HG03108 (cell line): ENCODE data around the gene PUS3.
A peak's percentile ranks its signal among the peaks of the same experiment; 100 is the strongest.

Experiments used
- ATAC-seq: cut with Tn5 transposase; IDR thresholded peaks from one replicate; pipeline ENCODE4 v1.9.1; 2021; ENCODE audit warnings: moderate library complexity; ENCODE audit not compliant: unreplicated experiment

PUS3 gene, protein sequence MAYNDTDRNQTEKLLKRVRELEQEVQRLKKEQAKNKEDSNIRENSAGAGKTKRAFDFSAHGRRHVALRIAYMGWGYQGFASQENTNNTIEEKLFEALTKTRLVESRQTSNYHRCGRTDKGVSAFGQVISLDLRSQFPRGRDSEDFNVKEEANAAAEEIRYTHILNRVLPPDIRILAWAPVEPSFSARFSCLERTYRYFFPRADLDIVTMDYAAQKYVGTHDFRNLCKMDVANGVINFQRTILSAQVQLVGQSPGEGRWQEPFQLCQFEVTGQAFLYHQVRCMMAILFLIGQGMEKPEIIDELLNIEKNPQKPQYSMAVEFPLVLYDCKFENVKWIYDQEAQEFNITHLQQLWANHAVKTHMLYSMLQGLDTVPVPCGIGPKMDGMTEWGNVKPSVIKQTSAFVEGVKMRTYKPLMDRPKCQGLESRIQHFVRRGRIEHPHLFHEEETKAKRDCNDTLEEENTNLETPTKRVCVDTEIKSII

DNA sequence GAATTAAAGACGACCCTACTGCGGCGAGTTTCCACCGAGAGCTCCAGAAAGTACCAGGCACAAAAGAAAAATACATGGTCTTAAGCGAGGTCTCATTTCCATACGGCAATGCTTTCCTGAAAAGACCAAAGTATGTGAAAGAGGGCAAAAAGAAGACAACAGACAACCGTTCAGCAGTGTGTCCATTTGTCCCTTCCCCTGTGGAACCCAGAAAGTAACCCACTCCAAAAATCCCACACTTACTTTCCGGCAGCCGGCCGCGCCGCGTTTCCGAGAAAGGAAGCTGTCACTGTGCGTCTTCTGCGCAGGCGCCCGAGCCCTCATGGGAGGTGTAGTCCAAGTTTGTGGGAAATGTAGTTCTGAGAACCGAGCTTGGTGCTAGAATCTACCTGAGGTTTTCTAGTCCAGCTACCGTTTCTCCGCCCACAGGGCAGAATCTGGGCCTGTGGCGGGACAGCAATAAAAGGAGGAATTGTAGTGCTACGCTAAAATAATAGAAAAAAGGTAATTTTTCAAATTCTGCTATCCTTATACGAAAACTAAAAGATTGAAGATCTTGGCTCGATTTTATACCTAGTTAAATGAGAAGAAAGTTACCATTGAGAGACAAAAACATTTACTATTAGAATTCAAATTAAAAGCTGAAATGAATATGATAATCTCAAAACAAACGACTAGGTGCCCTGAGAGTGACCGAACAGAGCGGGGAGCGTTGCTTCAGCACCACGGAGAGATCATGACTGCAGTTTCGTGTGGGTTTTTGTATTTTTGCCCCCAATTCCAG, at the start of gene PUS3:
PUS3 (minus strand) TSS at position 280 of the 784 bp plus-strand sequence. CDS start 6,922 bp downstream, outside the sequence.
- ATAC-seq: peak; percentile 96

DNA sequence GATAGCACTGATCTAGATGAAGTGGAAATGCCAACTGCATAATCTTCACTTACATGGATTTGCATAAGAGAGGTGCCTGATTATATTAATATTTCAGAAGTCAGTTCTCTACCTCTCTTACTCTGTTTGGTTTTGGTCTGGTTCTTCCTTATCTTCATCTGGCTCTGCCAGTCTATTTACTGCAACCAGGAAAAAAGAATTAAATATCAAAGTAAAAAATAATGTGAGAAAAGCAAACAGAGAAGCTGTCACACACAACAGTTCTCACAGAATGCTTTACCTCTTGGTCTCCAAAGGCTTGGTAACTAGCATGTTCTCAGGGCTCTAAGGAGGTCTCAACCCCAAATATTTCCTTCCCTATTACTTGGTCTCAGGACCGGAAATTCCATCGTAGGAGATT, 49.6 kb upstream of the PUS3 start:
- ATAC-seq: no peak

DNA sequence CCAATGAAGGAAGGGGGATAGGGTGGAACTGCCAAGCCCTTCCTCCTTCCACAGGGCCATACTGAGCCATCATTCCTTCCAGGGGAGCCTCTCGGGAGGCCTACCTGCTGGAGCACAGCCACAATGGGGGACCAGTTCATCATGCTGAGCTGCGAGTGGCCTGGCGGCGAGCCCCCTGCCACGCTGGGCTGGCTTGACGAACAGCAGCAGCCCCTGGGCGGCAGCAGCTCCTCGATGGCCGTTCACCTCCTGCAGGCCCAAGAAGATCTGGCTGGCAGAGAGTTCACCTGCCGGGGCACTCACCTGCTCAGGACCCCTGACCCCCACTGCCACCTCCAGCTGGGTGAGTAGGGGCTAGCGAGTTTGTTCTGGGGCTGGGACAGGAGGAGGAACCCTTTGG, 48.7 kb upstream of the PUS3 start:
- no peak for ATAC-seq

DNA sequence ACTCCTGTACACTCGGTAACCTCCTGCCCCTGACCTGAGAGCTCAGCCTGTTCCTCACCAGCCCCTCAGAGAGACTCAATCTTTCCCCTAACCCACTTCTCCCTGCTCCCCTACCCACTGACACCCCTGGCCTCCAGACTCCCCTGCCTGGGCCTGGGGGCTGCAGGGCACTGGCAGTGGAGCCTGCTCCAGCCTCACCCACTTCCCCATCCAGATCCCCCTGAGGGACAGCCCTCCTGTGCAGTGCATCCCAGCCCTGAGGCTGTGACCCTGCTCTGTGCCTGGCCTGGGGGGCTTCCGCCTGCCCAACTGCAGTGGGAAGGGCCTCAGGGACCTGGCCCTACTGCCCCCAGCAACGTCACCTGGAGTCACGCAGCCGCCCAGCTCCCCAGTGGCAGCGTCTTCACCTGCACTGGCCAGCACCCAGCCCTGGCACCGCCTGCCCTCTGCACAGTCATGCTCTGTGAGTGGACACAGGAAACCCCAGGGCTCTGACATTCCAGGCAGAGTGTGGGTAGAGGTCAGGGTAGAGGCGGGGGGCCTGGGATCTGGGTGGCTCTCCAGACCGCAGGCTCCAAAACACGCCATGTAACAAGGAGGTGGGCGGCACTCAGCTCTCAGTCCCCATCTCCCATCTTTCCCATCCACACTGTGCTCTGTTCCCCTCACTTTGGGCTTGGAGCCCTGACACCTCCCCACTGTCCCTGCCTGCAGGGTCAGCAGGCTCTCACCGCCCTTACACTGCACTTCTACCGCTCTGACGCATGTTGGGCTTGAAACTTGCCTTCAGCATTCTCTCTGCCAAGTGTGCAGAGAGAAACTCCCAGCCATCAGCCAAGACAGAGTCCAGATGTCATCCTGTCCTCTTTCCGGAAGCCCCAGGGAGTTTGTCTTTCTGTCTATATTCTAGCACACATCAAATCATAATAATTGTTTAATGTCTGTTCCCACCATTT, 48.0 kb upstream of the PUS3 start:
- no peak for ATAC-seq

DNA sequence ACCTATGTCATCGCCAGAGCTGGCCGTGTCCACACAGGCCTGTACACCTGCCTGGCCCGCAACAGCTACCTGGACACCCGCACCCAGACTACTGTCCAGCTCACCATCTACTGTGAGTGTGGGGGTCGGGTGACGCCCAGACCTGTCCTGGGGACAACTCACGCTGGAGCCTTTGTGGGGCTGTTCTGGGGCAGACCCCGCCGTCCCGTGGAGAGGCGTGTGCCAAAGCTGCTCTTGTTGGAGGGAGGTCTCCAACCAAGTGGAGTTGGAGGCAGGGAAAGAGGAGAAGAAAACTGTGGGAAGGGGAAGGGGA, 47.1 kb upstream of the PUS3 start:
- ATAC-seq: no peak

DNA sequence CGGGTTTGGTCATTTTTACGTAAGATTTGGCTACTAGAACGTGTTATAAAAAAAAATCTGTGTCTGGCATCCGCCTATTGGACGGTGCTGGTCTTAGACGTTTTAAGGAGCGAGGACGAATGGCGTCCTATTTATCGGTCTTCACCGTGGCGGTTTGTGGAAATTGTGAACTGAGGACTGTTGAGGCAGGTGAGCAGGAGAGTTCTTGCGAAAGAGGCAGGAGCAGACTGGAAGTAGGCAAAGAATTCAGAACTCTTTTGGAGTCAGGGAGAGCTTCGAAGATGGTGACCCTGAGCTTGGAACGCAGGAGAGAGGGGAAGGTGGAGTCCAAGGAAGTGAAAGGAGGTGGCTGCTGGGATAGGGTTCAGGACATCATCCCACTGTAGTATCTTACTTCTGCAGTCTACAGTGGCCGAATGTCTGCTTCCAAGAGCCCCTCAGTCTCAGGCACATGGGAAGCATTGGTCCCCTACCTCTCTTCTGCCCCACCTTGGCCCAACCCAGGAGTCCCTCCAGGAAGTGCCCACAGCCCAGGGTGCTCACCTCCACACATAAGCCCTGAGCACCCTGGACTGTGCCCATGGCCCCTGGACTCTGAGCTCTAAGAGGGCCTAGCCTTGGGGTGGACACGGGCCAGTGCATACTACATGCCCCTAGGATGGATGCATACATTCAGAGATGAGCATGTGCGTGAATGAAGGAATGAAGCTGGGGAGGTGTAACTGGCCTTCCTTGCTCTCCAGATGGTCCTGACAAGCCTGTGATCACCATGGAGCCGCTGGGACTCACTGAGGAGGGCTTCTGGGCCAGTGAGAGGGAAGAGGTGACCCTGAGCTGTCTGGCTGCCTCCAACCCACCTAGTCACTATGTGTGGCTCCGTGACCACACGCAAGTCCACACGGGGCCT, 46.5 kb upstream of the PUS3 start:
- no peak for ATAC-seq

DNA sequence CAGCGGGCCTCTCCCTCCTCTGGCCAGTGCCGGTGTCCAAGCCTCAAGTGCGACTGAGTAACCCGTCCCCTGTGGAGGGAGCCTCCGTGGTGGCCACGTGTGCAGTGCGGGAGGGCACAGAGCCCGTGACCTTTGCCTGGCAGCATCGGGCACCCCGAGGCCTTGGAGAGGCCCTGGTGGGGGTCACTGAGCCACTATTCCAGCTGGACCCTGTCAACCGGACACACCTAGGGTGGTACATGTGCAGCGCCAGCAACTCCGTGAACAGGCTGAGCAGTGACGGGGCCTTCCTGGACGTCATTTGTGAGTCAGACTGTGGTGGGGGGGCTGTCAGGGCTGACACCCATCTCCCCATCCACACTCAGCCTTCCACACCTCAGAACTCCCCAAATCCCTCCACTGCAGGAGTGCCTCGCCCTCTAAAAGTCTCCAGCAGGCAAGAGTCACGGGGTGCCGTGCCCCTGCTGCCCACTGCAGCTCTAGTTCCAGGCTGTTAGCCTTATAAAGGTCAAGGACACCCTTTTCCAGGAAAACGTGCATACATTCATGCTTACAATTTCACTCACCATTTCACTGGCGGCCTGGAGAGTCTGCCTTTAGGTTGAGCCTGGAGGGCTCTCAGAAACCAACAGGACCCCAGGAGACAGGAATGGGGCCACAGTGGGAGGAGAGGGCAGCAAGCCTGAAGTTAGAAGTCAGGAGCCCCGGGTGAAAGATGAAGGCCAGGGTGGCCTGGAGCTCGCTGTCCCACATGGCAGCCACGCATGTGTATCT, 45.5 kb upstream of the PUS3 start:
- ATAC-seq: no peak

DNA sequence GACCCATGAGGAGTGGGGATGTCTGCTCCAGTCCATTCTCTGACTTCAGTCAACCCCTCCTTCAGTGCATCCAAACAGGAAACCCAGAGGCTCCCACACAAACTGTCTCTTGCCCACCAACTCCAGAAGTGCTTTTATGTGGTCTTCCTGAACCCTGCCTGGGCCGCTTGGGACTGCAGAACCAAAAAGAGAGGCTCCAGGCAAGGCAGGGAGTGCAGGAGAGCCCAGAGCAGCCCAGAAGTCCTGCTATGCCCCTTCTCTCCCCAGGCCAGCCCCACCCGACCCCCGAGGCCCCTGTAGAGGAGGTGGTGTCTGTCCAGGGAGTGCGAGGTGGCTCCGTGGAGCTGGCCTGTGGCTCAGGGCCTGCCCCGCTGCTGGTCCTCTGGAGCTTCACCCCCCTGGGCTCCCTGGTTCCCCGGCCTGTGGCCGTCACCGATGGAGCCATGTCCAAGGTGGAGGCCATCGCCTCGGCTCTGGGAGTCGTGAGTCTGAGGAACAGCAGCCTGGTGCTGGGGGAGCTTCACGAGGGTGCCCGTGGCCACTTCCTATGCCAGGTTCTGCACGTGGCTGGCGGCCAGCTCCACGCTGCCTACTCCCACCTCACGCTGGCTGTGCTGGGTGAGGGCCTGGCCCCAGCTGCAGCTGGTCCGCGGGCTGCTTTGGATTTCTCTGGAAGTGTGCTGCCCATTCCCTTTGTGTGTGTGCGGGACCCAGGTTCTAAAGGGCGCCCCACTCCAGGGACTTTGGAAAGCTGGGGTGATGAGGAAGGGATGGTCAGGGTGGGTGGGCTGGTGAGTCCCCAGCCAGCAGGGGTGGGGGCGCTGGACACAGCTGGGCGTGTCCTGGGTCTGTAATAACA, 44.6 kb upstream of the PUS3 start:
- no peak for ATAC-seq

DNA sequence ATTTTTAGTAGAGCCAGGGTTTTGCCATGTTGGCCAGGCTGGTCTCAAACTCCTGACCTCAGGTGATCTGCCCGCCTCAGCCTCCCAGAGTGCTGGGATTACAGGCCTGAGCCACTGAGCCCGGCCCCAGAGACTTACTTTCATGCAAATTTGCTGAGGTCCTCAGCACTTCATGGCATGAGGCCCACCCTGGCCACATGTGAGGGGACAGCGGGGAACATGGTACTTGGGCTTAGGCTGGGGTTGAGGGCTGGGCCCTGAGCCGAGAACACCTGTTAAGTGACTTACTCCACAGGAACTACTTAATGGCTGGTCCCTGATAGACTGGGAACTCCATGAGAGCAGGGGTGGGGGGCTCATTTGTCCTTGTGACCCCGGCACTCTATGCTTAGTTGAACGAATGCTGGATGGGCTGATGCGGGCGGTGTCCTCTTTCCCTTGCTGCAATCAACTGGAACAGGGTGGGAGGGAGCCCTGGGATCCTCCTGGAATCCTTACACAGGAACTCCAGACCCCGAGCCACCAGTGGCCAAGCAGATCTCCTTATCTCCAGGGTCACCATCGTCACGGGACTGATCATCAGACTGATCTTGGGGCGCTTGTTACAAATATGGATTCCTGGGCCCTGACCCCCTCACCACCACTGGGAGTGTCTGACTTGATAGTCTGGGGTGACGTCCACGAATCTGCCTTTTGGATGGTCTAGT, 43.9 kb upstream of the PUS3 start:
- ATAC-seq: no peak

DNA sequence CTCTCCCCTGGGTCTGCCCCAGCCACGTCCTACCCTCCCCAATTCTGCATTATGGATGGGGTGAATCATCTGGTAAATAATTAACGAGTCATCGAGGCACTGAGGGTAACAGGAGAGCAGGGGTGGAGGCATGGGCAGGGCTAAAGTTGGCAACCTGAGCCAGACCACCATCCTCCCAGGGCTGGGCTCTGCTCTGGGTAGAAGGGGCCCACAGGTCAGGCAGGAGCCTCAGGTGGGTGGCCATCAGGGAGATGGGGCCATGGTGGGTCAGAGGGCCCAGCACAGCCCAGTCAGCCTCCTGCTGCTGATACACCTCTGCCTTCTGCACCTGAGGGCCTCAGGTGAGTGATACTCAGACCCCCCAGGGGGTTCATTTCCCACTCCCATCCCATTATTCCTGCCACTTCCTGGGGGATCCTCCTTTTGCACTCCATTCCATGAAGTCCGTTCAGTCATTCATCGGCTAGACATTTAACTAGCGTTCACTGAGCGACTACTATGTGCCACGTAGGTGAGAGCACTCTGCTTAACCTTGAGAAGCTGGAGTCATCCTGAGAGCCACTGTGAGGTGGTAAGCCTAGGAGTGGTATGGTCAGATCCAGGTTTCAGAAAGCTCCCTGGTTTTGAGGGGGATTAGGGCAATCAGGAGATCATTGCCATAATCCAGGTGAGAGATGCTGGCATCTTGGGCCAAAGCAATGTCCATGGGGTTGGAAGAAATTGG, 43.0 kb upstream of the PUS3 start, which contains the start of gene VSIG10L2:
VSIG10L2 (plus strand) TSS at position 248 of the 724 bp plus-strand sequence; CDS start at position 260, 12 bp downstream.
- no peak for ATAC-seq

DNA sequence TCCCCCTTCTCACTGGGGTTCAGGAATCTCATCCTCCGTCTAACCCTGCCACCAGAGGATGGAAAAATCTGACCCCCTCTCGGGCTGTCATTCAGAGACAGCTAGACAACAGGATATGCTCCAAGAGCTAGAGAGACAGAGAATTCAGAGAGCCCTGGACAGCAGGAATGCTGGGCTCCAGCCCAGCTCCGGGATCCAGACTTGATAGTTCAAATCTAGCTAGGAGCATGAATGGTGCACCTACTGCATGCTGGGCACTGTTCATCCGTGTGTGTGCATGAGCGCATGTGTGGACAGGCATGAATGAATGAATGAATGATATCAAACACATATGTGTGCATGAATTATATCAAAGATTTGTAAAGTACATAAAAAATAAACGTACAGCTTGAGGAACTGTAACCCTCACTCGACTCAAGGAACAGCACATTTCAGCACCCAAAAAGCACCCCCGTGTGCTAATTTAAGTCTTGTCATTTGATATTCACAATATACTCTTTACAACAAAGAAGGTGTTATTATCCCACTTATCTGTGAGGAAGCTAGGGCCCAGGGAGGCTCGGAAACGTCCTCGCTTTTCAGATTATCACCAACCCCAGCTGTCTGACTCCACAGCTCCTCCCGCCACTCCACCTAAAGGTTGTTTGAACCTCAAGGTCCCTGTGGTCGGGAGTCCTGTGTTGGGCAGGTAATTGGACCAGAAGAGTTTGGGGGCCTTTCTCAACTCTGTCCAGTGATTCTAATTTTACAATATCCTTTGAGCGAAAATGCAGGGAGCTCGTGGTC, 42.2 kb upstream of the PUS3 start:
- ATAC-seq: no peak

DNA sequence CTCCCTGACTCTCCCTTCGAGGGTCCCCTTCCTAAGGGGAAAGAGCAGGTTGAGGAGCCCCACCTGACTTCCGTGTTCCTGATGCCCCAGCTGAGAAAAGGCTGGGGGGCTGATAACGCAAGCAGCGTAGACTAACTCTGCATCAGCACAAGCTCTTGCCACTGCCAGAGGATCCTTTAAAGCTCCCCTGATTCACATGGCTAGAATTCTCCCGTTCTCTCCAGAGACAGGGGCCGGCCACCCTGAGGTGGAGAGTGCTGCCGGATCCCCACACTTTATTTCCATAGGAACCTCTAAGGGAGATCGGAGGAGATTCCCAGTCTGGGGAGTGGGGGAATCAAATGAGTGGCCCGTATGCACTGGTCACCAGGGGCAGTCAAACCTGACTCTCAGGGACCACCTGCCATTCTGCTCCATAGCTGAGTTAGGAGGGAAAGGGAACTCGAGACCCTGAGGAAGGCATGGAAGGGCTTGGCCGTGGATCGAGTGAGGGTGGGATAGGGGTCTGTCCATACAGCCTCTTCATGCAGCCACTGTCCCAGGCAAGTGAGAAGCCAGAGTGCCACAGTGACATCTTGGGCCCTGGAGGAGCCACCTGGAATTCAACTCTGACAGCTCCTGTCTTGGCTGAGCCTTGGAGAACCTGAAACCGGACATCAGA, 41.5 kb upstream of the PUS3 start:
- ATAC-seq: no peak

DNA sequence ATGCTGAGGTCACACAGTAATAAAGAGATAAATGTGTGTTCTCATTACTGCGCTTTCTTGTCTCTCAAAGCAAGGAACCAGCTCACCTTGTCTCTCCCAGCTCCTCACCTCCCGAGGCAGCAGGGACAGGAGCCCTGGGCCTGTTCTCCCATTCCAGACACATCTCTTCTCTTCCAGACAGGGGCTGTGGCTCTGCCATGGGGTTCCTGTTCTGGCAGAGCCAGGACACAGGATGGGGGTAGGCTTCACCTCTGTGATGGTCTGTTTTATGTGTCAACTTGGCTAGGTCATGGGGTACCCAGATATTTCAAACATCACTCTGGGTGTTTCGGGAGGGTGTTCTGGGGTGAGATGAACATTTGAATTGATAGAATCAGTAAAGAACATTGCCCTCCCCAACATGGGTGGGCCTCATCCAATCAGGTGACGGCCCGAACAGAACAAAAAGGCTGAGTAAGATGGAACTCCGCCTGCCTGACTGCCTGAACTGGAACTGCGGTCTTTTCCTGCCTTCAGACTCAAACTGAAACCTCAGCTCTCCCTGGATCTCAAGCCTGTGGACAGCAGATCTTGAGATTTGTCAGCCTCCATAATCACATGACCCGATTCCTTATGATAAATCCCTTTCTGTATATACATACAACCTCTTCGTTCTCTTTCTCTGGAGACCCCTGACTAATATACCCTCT, 40.8 kb upstream of the PUS3 start:
- no peak for ATAC-seq

DNA sequence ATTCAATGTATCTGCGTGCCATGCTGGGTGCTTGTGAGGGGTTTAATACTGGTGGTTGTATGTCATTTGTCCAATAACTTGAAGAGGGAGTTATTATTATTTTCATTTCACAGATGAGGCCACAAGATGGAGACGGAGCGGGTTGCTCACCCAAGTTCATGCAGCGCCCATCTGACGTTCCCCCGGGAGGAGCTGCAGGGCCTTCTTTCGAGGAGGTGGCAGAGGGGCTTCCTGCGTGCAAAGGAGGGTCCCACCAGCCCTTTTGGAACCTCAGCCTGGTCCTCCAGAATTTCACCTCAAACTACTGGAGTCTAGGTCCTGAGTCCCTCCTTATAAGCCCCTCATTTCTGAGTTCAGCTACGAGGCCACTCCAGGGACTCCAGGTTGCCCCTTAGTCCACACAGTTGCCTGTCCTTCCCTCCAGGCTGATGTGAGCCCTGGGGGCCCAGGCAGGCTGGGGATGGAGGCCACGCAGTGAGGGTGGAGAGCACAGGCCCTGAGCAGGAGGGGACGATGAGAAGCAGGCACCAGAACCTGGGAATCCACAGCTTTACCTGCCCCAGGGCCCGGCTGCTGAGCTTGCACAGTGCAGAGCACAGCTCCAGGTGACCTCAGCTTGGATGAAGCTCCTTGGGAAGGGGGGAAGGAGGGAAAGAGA, 39.9 kb upstream of the PUS3 start:
- ATAC-seq: no peak
